Measurements from ENCODE around the gene RCVRN.

RCVRN gene

DNA sequence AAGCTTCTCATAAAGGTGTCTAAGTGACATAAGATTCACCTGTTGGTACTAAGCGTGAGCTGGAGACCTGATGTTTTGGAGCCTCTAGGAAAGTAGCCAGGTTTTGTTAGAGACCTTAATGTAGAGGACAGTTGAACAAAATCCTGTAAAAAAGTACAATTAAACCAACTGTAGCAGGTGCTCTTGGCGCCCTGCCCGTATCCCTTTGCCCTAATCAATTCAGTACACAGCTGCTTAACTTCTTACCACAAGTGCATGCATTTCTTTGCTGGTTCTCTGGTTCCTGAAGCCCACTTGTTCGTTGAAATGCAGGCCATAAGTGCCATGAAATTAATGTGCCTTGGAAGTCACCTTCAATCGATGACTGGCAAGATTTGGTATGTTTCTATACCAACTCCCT, 54.9 kb downstream of the RCVRN start:
- no peak for DNase-seq (ENCODE audit: low read depth)

Data from ELR (cell line).